Esophagus muscularis mucosa (tissue), 3 donors: ENCODE results near the gene KIF2A.

Source experiments
- CTCF ChIP-seq, 3 experiments: fragments of 200-600 bp in 2 of 3; fragments of 450-650 bp in 1 of 3; sonication (generic) in 2 of 3; IDR thresholded peaks; one replicate each; pipeline ENCODE4 v1.5.1; 2017 to 2019; ENCODE audit warnings: antibody characterized with exemption in 3 of 3, mild to moderate bottlenecking in 2 of 3, moderate library complexity in 1 of 3
- POLR2AphosphoS5 ChIP-seq, 2 donors: sonication (generic); formaldehyde crosslinking; IDR thresholded peaks; one replicate each; pipeline ENCODE4 v1.6.1; 2017; ENCODE audit warnings: antibody characterized with exemption in 2 of 2

- no peak for TF ChIP-seq POLR2AphosphoS5 (IDR thresholded peaks at IDR 0.05)
- TF ChIP-seq CTCF (IDR thresholded peaks at IDR 0.05): no peak
These were observed 6.7 kb downstream of the KIF2A start for GRCh38 chr5:62312674-62313073.
